ENCODE measurements around the gene MAGEA2B.
"Not testable (repeated sequence)": the region's sequence is repeated elsewhere in the genome, so short reads cannot be mapped to it uniquely, and the experiment has no call there.

The MAGEA2B gene

DNA sequence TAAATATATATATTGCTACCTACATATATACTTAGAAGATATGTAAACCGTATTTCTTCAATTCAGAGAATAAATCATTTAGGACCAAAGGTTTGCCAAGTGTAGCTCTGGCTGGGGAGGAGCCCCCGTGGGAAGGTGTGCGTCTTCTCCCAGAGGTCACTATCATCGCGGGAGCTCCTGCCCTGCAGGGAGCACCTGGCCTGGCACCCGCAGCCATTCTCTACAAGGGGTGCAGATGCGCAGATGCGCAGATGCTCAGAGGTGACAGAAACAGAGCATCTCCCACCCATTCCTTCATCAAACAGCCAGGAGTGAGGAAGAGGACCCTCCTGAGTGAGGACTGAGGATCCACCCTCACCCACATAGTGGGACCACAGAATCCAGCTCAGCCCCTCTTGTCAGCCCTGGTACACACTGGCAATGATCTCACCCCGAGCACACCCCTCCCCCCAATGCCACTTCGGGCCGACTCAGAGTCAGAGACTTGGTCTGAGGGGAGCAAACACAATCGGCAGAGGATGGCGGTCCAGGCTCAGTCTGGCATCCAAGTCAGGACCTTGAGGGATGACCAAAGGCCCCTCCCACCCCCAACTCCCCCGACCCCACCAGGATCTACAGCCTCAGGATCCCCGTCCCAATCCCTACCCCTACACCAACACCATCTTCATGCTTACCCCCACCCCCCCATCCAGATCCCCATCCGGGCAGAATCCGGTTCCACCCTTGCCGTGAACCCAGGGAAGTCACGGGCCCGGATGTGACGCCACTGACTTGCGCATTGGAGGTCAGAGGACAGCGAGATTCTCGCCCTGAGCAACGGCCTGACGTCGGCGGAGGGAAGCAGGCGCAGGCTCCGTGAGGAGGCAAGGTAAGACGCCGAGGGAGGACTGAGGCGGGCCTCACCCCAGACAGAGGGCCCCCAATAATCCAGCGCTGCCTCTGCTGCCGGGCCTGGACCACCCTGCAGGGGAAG is at the start of gene MAGEA2B:
Gene MAGEA2B (plus strand): TSS at position 814 of the 973 bp plus-strand sequence. CDS start 2,479 bp downstream, outside the sequence.
- FAIRE-seq: not testable (repeated sequence)

DNA sequence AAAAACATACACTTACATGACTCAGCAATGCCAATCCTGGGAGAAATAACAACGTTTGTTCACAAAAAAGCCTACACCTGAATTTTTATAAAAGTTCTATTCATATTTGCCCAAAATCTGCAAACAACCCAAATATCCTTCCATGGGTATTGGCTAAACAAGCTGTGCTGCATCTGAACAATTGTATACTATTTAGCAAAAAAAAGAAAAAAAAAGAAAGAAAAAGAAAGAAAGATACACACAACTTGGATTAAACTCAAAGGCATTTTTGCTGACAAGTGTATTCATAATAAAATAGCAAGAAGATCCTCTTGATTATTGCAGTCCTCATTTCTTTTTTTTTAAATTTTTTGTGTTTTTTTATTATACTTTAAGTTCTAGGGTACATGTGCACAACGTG is 40.3 kb upstream of the MAGEA2B start:
- no peak for FAIRE-seq

GRCh38 chrX:152674652-152675051 is 39.8 kb upstream of the MAGEA2B start:
- not testable (repeated sequence) for FAIRE-seq

DNA sequence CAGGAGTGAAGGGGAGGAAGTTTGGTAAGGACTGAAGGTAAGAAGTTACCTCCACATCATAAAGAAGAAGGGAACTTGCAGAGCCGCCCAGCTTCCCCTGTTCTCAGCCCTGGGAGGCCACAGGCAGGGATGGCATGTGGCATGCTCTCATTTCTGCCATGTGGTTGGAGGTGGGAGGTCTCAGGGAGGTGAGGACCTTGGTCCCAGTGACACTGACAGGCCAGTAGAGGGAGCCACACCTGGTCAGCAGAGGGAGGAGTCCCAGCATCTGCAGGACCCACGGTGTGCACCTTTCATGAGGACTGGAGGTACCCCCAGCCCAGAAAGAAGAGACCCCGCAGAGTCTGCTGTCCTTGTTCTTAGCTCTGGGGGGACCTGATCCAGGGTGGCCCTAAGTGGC is 33.4 kb upstream of the MAGEA2B start:
- FAIRE-seq: not testable (repeated sequence)

DNA sequence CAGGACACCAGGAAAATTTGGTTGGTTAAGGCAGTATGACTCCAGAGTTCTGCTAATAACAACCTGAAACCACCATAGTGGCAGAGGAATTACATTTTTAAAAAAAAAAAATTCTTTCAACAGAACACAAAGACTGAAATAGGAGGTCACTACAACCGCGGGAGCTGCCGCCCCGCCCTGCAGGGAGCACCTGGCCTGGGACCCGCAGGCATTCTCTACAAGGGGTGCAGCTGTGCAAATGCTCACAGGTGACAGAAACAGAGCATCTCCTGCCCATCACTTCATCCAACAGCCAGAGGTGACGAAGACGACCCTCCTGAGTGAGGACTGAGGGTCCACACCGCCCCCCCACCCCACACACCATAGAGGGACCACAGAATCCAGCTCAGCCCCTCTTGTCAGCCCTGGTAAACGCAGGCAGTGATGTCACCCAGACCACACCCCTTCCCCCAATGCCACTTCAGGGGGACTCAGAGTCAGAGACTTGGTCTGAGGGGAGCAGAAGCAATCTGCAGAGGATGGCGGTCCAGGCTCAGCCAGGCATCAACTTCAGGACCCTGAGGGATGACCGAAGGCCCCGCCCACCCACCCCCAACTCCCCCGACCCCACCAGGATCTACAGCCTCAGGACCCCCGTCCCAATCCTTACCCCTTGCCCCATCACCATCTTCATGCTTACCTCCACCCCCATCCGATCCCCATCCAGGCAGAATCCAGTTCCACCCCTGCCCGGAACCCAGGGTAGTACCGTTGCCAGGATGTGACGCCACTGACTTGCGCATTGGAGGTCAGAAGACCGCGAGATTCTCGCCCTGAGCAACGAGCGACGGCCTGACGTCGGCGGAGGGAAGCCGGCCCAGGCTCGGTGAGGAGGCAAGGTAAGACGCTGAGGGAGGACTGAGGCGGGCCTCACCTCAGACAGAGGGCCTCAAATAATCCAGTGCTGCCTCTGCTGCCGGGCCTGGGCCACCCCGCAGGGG is 16.2 kb upstream of the MAGEA2B start, which contains the start of gene MAGEA3:
Gene MAGEA3 (plus strand): TSS at position 843 of the 980 bp plus-strand sequence. CDS start 2,039 bp downstream, outside the sequence.
- not testable (repeated sequence) for FAIRE-seq

GRCh38 chrX:152700390-152700789 is 14.0 kb upstream of the MAGEA2B start:
- not testable (repeated sequence) for FAIRE-seq

GRCh38 chrX:152706500-152706899 is 7.9 kb upstream of the MAGEA2B start:
- FAIRE-seq: not testable (repeated sequence)

- not testable (repeated sequence) for FAIRE-seq
Measured at GRCh38 chrX:152709173-152709572, 5.3 kb upstream of the MAGEA2B start, which contains the start of gene CSAG2. Gene CSAG2, minus strand, starts transcription at chrX:152709273. Its CDS starts 161 bp downstream, at chrX:152709112.

DNA sequence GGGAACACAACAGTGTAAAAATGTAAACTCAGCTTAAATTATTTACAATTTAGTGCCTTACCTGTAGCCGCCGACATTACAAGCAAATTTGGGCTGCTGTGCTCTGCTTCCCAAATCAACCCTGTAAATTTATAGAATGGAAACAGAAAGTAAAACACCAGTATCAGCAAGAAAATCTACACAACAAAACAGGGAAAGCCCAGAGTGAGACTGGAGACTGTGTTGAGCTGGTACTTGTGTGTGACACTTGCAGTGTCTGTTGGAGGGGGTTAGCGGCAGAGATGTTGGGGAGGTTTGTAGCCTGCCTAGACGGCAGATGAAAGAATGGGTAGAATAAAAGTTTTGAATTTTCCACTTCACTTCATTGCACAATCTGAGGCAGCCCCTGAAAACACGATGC is 1.2 kb upstream of the MAGEA2B start:
- FAIRE-seq: not testable (repeated sequence)

- FAIRE-seq: no peak
Measured at GRCh38 chrX:152725409-152725808, 11.0 kb downstream of the MAGEA2B start.

GRCh38 chrX:152733261-152733975 is 19.0 kb downstream of the MAGEA2B start, which contains the start of the genes CSAG1 and MAGEA12:
Gene CSAG1, minus strand, starts transcription at chrX:152733721. Its CDS starts 1,261 bp downstream, at chrX:152732460.
Gene MAGEA12, plus strand, starts transcription at chrX:152733757. Its CDS starts 2,405 bp downstream, at chrX:152736162.
- FAIRE-seq: no peak

- not testable (repeated sequence) for FAIRE-seq
Measured at GRCh38 chrX:152734143-152734858, 19.9 kb downstream of the MAGEA2B start.

DNA sequence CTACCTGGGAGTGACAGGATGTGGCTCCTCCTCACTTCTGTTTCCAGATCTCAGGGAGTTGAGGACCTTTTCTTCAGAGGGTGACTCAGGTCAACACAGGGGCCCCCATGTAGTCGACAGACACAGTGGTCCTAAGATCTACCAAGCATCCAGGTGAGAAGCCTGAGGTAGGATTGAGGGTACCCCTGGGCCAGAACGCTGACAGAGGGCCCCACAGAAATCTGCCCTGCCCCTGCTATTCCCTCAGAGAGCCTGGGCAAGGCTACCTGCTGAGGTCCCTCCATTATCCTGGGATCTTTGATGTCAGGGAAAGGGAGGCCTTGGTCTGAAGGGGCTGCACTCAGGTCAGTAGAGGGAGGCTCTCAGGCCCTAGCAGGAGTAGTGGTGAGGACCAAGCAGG is 20.7 kb downstream of the MAGEA2B start:
- FAIRE-seq: no peak

- no peak for FAIRE-seq
Measured at GRCh38 chrX:152735860-152736511, 21.6 kb downstream of the MAGEA2B start.

DNA sequence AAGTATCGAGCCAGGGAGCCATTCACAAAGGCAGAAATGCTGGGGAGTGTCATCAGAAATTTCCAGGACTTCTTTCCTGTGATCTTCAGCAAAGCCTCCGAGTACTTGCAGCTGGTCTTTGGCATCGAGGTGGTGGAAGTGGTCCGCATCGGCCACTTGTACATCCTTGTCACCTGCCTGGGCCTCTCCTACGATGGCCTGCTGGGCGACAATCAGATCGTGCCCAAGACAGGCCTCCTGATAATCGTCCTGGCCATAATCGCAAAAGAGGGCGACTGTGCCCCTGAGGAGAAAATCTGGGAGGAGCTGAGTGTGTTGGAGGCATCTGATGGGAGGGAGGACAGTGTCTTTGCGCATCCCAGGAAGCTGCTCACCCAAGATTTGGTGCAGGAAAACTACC is 22.1 kb downstream of the MAGEA2B start:
- FAIRE-seq: not testable (repeated sequence)

DNA sequence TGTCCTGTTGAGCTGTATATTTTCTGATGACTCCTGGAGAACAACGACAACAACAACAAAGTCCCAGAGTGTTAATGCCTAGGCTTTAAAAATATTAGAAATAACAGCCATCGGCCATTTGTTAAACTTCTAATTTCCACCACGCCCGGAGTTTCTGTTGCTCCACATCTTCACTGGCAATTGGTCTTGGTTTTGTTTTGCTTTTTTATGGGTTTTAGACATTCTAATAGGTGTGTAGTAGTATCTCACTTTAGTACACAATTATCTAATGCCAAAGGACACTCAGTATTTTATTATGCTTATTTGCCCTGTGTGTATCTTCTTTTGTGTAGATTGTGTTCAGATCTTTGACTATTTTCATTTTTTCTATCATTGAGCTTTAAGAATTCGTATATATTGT is 24.1 kb downstream of the MAGEA2B start:
- FAIRE-seq: no peak

GRCh38 chrX:152753686-152754650 is 39.5 kb downstream of the MAGEA2B start, which contains the start of gene MAGEA2:
Gene MAGEA2, minus strand, starts transcription at chrX:152753842. Its CDS starts 2,479 bp downstream, at chrX:152751363.
- FAIRE-seq: not testable (repeated sequence)

DNA sequence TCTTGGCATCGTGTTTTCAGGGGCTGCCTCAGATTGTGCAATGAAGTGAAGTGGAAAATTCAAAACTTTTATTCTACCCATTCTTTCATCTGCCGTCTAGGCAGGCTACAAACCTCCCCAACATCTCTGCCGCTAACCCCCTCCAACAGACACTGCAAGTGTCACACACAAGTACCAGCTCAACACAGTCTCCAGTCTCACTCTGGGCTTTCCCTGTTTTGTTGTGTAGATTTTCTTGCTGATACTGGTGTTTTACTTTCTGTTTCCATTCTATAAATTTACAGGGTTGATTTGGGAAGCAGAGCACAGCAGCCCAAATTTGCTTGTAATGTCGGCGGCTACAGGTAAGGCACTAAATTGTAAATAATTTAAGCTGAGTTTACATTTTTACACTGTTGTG is 40.4 kb downstream of the MAGEA2B start:
- FAIRE-seq: not testable (repeated sequence)

DNA sequence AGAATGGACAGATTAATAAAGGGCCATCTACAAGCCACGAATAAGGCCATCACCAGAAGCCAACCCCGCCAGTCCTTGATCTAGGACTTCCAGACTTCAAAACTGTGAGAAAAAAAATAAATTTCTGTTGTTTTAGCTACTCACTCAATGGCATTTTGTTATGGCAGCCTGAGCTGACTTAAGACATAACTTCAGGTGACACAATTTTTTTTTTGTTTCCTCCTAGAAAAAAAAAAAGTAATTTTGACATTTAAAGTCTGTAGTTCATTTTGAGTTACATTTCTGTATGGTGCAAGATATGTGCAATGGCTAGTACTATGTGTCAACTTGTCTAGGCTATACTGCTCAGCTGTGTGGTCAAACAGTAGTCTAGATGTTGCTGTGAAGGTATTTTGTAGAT is 44.5 kb downstream of the MAGEA2B start, which contains the start of gene CSAG3:
Gene CSAG3 (plus strand): TSS at position 301 of the 400 bp plus-strand sequence.
- not testable (repeated sequence) for FAIRE-seq

All from endometrium (tissue), 2 donors.